Measurements from ENCODE around the gene ZCCHC13.
A peak's percentile ranks its signal among the peaks of the same experiment; 100 is the strongest.

Gene ZCCHC13

DNA sequence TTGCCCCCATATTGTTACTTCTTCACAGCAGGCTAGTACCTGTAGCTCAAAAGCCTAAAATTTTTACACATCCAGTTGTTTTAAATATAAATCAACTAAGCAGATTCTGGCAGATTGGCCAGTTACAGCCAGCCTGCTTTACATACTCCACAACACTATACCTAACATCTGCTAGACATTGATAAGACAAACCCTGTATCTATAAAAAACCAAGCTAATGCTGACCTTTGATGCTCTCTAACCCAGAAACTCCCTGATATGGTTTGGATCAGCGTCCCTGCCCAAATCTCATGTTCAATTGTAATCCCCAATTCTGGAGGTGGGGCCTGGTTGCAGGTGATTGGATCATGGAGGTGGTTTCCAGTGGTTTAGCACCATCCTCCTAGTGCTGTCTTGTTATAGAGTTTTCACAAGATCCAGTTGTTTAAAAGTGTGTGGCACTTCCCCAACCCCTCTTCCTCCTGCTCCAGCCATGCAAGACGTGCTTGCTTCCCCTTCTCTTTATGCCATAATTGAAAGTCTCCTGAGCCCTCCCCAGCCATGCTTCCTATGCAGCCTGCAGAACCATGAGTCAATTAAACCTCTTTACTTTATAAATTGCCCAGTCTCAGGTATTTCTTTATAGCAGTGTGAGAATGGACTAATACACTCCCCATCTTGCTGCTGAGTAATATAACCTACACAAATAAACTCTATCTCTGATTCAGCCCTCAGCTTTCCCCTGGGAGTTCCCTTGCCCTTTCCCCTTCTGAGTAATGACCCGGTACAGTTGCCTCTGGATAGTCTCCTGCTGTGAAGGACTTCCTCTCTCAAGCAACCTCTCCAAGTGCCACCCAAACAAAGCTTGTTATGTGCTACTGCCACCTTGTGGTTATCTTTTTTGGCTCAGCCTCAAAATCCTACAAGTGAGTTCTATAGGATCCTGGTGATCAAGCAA lies 39.6 kb downstream of the ZCCHC13 start:
- H3K4me3 ChIP-seq (ENCODE audit: low read length): no peak overlapping the region
- DNase-seq (ENCODE audit: low read depth): peak; percentile 91
- TF ChIP-seq, protein P1, sequence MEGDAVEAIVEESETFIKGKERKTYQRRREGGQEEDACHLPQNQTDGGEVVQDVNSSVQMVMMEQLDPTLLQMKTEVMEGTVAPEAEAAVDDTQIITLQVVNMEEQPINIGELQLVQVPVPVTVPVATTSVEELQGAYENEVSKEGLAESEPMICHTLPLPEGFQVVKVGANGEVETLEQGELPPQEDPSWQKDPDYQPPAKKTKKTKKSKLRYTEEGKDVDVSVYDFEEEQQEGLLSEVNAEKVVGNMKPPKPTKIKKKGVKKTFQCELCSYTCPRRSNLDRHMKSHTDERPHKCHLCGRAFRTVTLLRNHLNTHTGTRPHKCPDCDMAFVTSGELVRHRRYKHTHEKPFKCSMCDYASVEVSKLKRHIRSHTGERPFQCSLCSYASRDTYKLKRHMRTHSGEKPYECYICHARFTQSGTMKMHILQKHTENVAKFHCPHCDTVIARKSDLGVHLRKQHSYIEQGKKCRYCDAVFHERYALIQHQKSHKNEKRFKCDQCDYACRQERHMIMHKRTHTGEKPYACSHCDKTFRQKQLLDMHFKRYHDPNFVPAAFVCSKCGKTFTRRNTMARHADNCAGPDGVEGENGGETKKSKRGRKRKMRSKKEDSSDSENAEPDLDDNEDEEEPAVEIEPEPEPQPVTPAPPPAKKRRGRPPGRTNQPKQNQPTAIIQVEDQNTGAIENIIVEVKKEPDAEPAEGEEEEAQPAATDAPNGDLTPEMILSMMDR (IDR thresholded peaks at IDR 0.05; ENCODE audit: insufficient read depth, low read depth, low read length, missing control alignments): peak; percentile 60

DNA sequence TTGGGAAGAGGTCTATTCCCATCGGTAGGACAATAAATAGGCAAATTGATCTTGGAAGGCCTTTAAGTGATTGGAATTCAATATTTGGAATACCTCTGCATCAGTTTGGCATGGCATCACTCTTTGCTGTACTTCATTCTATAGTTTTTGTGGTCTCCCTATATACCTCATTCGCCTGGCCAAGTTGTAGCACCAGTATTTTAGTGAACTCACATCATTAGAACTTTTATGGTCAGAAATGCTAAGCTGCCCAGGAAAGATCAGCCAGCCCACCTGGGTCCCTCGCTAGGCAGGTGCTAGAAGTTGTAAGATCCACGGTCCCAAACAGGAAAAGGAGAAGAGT lies 40.3 kb downstream of the ZCCHC13 start:
- no peak overlapping the region for H3K4me3 ChIP-seq (ENCODE audit: low read length)
- TF ChIP-seq, protein P1 (IDR thresholded peaks at IDR 0.05; ENCODE audit: insufficient read depth, low read depth, low read length, missing control alignments): no peak
- no peak for DNase-seq (ENCODE audit: low read depth)

DNA sequence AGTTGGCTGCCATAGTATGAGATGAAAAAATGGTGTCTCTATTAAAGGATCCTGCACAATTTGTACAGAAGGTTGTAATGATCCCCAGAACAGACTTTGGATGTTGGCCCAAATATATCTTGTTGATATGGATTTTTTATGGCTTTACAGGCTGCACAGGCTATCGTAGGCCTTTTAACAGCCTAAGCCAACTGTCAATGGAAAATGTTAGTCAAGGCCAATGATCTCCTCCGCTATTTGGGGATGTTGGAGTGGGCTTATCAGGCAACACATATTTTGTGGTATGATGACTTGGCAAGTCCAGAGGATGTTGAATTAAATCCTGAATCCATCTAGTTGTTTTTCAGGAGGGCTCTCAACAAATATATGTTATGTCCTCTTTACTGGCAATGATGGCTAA lies 42.1 kb downstream of the ZCCHC13 start:
- TF ChIP-seq, protein P1 (IDR thresholded peaks at IDR 0.05; ENCODE audit: insufficient read depth, low read depth, low read length, missing control alignments): no peak
- no peak overlapping the region for H3K4me3 ChIP-seq (ENCODE audit: low read length)
- no peak for DNase-seq (ENCODE audit: low read depth)

DNA sequence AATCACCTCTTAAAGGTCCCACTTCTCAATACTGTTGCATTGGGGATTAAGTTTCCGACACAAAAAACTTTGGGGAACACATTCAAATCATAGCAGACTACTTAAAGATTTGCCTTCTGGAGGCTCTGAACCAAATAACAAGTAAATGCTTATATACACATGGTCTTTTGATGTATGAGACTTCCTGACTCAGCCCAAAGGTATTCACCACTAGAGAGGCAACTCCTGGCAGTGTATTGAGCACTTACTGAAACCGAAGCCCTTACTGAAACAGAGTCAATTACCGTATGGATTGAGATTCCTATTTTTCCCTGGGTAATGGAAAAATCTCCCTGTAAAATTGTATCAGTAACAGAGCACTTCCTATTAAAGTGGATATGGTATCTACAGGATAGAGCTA lies 45.4 kb downstream of the ZCCHC13 start:
- H3K4me3 ChIP-seq (ENCODE audit: low read length): no peak overlapping the region
- TF ChIP-seq, protein P1 (IDR thresholded peaks at IDR 0.05; ENCODE audit: insufficient read depth, low read depth, low read length, missing control alignments): no peak
- peak; percentile 65 for DNase-seq (ENCODE audit: low read depth)

DNA sequence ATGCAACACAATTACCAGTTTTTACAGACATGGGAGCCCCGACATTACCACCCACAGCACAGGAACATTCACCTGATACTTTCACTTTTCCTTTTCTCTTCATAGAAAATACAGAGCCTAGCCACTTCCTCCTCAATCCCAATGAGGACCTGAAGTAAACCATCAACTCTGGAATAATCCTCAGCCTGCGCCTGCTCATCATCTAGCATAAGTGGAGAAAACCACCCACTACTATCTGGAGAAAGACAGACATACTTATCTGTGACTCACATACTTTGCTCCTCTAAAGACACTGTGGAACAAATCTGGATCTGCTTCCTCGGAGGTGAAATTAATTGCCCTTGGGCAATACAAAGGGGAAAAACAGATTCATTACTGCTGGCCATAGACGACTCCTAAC lies 47.8 kb downstream of the ZCCHC13 start:
- TF ChIP-seq, protein P1 (IDR thresholded peaks at IDR 0.05; ENCODE audit: insufficient read depth, low read depth, low read length, missing control alignments): no peak
- H3K4me3 ChIP-seq (ENCODE audit: low read length): no peak overlapping the region
- DNase-seq (ENCODE audit: low read depth): peak; percentile 11

DNA sequence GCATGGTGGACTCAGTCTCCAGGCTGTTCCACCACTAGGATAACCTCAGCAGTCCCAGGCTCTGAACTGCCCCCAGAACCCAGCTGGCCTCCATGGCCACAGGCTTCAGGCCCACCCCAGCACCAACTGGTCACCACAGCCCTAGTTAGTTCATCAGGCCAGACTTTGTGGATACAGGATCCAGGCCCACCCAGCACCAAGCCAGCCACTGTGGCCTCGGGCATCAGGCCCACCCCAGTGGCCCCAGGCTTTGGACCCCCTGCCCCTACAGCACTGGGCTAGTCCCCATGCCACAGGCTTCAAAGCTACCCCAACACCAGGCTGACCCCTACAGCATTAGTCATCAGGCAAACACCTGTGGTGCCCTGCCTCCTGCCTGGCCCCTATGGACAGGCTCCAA lies 50.0 kb downstream of the ZCCHC13 start:
- TF ChIP-seq, protein P1 (IDR thresholded peaks at IDR 0.05; ENCODE audit: insufficient read depth, low read depth, low read length, missing control alignments): no peak
- DNase-seq (ENCODE audit: low read depth): no peak
- no peak overlapping the region for H3K4me3 ChIP-seq (ENCODE audit: low read length)

Data from epithelial cell of esophagus (primary cell).